ENCODE results near the gene ADAM12.

Gene ADAM12

GRCh38 chr10:126218174-126218573, 170.1 kb downstream of the ADAM12 start:
- DNase-seq, result no peak
- no peak overlapping the region for H3K4me3 ChIP-seq (ENCODE audit: insufficient read depth, low read depth, low read length, poor library complexity, severe bottlenecking)
- H3K27ac ChIP-seq (ENCODE audit: insufficient read depth, low read length, poor library complexity, severe bottlenecking), result no peak overlapping the region
- no peaks in the 10 kb centered on the region for H3K9me3 ChIP-seq (ENCODE audit: control insufficient read depth, low read length)
- H3K27me3 ChIP-seq (replicated peaks; ENCODE audit: control insufficient read depth, insufficient read depth, low read length, poor library complexity, severe bottlenecking), result no peaks in the 10 kb centered on the region
- H3K4me1 ChIP-seq (ENCODE audit: control insufficient read depth, insufficient read depth, low read length, poor library complexity, severe bottlenecking), result no peaks in the 10 kb centered on the region
- no peaks in the 10 kb centered on the region for H3K36me3 ChIP-seq (ENCODE audit: control insufficient read depth, insufficient read depth, low read length)

DNA sequence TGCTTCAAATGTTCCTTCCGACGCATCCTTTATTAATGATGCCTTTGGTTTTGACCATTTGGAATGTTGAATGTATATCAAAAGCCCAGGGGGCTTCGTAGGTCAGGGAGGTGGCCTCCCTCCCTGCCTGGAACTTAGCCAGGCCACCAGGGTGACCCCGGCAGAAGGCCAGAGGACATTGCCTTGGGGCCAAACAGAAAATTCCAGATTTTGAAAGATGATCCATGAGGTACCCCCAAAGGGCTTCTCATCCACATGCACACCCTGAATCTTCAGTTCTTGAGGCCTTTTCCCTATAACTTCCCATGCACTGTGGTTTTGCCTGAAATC, 171.7 kb downstream of the ADAM12 start:
- Histone ChIP-seq H3K27me3 (replicated peaks; ENCODE audit: control insufficient read depth, insufficient read depth, low read length, poor library complexity, severe bottlenecking) (no peaks in the 10 kb centered on the region), H3K36me3 (ENCODE audit: control insufficient read depth, insufficient read depth, low read length) (no peaks in the 10 kb centered on the region), H3K4me3 (ENCODE audit: insufficient read depth, low read depth, low read length, poor library complexity, severe bottlenecking) (no peak overlapping the region), H3K4me1 (ENCODE audit: control insufficient read depth, insufficient read depth, low read length, poor library complexity, severe bottlenecking) (no peaks in the 10 kb centered on the region), H3K9me3 (ENCODE audit: control insufficient read depth, low read length) (no peaks in the 10 kb centered on the region), H3K27ac (ENCODE audit: insufficient read depth, low read length, poor library complexity, severe bottlenecking) (no peak overlapping the region)
- no peak for DNase-seq

DNA sequence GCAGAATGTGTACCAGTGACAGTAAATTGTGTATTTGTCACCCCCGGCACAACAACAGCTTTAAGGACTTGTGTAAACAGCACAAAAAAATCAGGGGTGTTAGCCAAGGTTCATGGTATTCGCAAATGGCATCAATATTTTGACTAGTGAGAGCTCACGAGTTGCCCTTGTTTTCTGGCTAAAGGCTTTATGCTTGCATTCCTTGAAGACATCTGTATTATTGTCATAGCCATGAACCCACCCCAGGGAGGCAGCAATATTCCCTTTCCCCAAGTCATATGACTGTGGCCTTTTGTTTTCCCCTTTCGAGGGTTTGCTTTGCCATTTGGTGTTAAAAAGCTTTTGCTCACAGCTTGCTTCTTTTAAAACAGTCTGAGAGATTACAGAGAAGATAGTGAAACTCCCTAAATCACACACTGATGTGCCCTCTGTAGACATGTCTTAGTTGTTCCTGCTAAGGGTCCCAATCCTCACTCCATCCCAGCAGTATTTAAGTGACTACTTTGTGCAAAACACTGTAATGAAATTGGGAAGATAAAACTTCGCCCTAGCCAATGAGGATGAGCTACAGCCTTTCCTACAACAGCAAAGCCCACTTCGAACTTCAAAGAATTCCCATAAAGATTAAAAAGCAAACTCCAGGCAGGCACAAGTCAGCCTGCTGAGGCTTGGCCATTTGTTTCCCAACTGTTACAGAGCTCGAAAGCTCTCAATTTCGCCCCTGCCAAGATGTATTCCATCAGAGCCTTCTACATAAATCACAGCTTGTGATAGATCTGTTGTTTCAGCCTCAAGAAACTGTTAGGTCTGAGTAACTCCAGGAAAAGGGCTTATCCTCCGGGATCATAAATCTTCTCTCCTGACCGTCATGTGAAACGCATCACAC, 172.3 kb downstream of the ADAM12 start:
- Histone ChIP-seq H3K27me3 (replicated peaks; ENCODE audit: control insufficient read depth, insufficient read depth, low read length, poor library complexity, severe bottlenecking) (no peaks in the 10 kb centered on the region), H3K4me3 (ENCODE audit: insufficient read depth, low read depth, low read length, poor library complexity, severe bottlenecking) (no peak overlapping the region), H3K9me3 (ENCODE audit: control insufficient read depth, low read length) (no peaks in the 10 kb centered on the region), H3K4me1 (ENCODE audit: control insufficient read depth, insufficient read depth, low read length, poor library complexity, severe bottlenecking) (no peaks in the 10 kb centered on the region), H3K36me3 (ENCODE audit: control insufficient read depth, insufficient read depth, low read length) (no peaks in the 10 kb centered on the region), H3K27ac (ENCODE audit: insufficient read depth, low read length, poor library complexity, severe bottlenecking) (no peak overlapping the region)
- DNase-seq, result no peak

DNA sequence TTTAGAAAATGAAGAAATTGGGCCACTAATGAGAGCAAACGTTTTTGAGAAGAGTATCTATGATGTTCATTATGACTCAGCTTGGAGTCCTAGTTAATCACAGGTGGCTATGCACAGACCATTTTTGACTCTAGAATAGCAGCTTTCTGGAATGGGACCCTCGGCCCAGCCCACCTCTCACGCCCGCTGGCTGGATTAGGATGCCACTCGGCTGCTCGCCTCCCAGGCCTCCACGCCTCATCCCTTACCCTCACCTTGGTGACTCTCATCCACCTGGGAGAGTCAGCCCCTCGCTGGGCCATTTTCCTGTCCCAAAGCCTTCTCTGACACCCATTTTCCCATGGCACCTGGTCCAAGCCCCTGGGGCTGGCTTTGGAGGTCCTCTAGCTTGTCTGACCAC, 173.6 kb downstream of the ADAM12 start:
- no peaks in the 10 kb centered on the region for H3K36me3 ChIP-seq (ENCODE audit: control insufficient read depth, insufficient read depth, low read length)
- no peak overlapping the region for H3K27ac ChIP-seq (ENCODE audit: insufficient read depth, low read length, poor library complexity, severe bottlenecking)
- H3K4me3 ChIP-seq (ENCODE audit: insufficient read depth, low read depth, low read length, poor library complexity, severe bottlenecking), result no peak overlapping the region
- H3K9me3 ChIP-seq (ENCODE audit: control insufficient read depth, low read length), result no peaks in the 10 kb centered on the region
- DNase-seq, result no peak
- H3K4me1 ChIP-seq (ENCODE audit: control insufficient read depth, insufficient read depth, low read length, poor library complexity, severe bottlenecking), result no peaks in the 10 kb centered on the region
- H3K27me3 ChIP-seq (replicated peaks; ENCODE audit: control insufficient read depth, insufficient read depth, low read length, poor library complexity, severe bottlenecking), result no peaks in the 10 kb centered on the region

DNA sequence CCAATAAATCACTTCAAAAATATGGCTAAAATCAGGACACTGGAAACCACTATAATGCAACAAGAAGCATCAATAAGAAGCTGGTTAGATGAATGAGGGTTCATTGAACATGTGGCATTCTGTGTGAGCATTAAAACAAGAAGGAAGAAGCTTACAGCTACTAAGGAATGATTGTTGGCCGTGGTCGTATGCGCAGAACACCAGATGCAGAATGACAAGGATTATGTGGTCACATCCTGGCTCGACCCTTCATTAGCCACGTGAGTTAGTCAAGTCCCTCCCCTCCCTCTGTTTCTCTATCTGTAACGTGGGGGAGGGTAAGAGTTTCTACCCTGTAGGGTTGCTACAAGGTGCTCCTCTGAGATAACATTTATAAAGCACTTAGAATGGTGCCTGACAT, 174.3 kb downstream of the ADAM12 start:
- H3K9me3 ChIP-seq (ENCODE audit: control insufficient read depth, low read length), result no peaks in the 10 kb centered on the region
- H3K27ac ChIP-seq (ENCODE audit: insufficient read depth, low read length, poor library complexity, severe bottlenecking), result no peak overlapping the region
- DNase-seq, result no peak
- H3K4me3 ChIP-seq (ENCODE audit: insufficient read depth, low read depth, low read length, poor library complexity, severe bottlenecking), result no peak overlapping the region
- no peaks in the 10 kb centered on the region for H3K36me3 ChIP-seq (ENCODE audit: control insufficient read depth, insufficient read depth, low read length)
- no peaks in the 10 kb centered on the region for H3K4me1 ChIP-seq (ENCODE audit: control insufficient read depth, insufficient read depth, low read length, poor library complexity, severe bottlenecking)
- H3K27me3 ChIP-seq (replicated peaks; ENCODE audit: control insufficient read depth, insufficient read depth, low read length, poor library complexity, severe bottlenecking), result no peaks in the 10 kb centered on the region

DNA sequence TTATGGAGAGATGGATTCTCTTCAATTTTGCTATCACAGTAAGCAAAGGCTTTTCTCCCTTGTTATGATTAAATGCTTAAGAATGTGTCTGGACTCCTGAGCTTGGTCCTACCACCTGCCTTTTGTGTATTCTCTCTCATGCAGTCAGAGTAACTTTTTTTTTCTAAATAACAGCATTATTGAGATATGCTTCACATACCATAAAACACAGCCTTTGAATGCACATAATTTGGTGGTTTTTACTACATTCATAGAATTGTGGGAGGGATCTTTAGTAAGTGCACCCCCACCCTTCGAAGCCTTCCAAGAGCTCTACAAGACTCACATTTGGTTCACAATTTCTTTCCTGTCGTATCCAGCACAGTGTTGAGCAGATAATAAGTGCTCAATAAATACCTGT, 175.5 kb downstream of the ADAM12 start:
- H3K27ac ChIP-seq (ENCODE audit: insufficient read depth, low read length, poor library complexity, severe bottlenecking), result no peak overlapping the region
- no peaks in the 10 kb centered on the region for H3K27me3 ChIP-seq (replicated peaks; ENCODE audit: control insufficient read depth, insufficient read depth, low read length, poor library complexity, severe bottlenecking)
- H3K4me1 ChIP-seq (ENCODE audit: control insufficient read depth, insufficient read depth, low read length, poor library complexity, severe bottlenecking), result no peaks in the 10 kb centered on the region
- H3K36me3 ChIP-seq (ENCODE audit: control insufficient read depth, insufficient read depth, low read length), result no peaks in the 10 kb centered on the region
- no peaks in the 10 kb centered on the region for H3K9me3 ChIP-seq (ENCODE audit: control insufficient read depth, low read length)
- DNase-seq, result no peak
- H3K4me3 ChIP-seq (ENCODE audit: insufficient read depth, low read depth, low read length, poor library complexity, severe bottlenecking), result no peak overlapping the region

GRCh38 chr10:126210051-126210651, 178.1 kb downstream of the ADAM12 start:
- no peaks in the 10 kb centered on the region for H3K4me1 ChIP-seq (ENCODE audit: control insufficient read depth, insufficient read depth, low read length, poor library complexity, severe bottlenecking)

GRCh38 chr10:126209451-126209850, 178.8 kb downstream of the ADAM12 start:
- H3K4me3 ChIP-seq (ENCODE audit: insufficient read depth, low read depth, low read length, poor library complexity, severe bottlenecking), result no peak overlapping the region
- H3K27ac ChIP-seq (ENCODE audit: insufficient read depth, low read length, poor library complexity, severe bottlenecking), result no peak overlapping the region
- H3K27me3 ChIP-seq (replicated peaks; ENCODE audit: control insufficient read depth, insufficient read depth, low read length, poor library complexity, severe bottlenecking), result no peaks in the 10 kb centered on the region
- no peaks in the 10 kb centered on the region for H3K4me1 ChIP-seq (ENCODE audit: control insufficient read depth, insufficient read depth, low read length, poor library complexity, severe bottlenecking)
- no peaks in the 10 kb centered on the region for H3K9me3 ChIP-seq (ENCODE audit: control insufficient read depth, low read length)
- H3K36me3 ChIP-seq (ENCODE audit: control insufficient read depth, insufficient read depth, low read length), result no peaks in the 10 kb centered on the region
- no peak for DNase-seq

More at GRCh38 chr10:126210051-126210651, 178.1 kb downstream of the ADAM12 start:
- no peak overlapping the region for H3K4me3 ChIP-seq (ENCODE audit: insufficient read depth, low read depth, low read length, poor library complexity, severe bottlenecking)
- H3K27ac ChIP-seq (ENCODE audit: insufficient read depth, low read length, poor library complexity, severe bottlenecking), result no peak overlapping the region
- H3K36me3 ChIP-seq (ENCODE audit: control insufficient read depth, insufficient read depth, low read length), result no peaks in the 10 kb centered on the region
- DNase-seq, result no peak
- no peaks in the 10 kb centered on the region for H3K9me3 ChIP-seq (ENCODE audit: control insufficient read depth, low read length)
- H3K27me3 ChIP-seq (replicated peaks; ENCODE audit: control insufficient read depth, insufficient read depth, low read length, poor library complexity, severe bottlenecking), result no peaks in the 10 kb centered on the region

- H3K36me3 ChIP-seq (ENCODE audit: control insufficient read depth, insufficient read depth, low read length), result no peaks in the 10 kb centered on the region
- H3K4me3 ChIP-seq (ENCODE audit: insufficient read depth, low read depth, low read length, poor library complexity, severe bottlenecking), result no peak overlapping the region
- no peak for DNase-seq
- no peaks in the 10 kb centered on the region for H3K9me3 ChIP-seq (ENCODE audit: control insufficient read depth, low read length)
- no peak overlapping the region for H3K27ac ChIP-seq (ENCODE audit: insufficient read depth, low read length, poor library complexity, severe bottlenecking)
- no peaks in the 10 kb centered on the region for H3K4me1 ChIP-seq (ENCODE audit: control insufficient read depth, insufficient read depth, low read length, poor library complexity, severe bottlenecking)
- H3K27me3 ChIP-seq (replicated peaks; ENCODE audit: control insufficient read depth, insufficient read depth, low read length, poor library complexity, severe bottlenecking), result no peaks in the 10 kb centered on the region
Measured at GRCh38 chr10:126208726-126209302, 179.5 kb downstream of the ADAM12 start.

DNA sequence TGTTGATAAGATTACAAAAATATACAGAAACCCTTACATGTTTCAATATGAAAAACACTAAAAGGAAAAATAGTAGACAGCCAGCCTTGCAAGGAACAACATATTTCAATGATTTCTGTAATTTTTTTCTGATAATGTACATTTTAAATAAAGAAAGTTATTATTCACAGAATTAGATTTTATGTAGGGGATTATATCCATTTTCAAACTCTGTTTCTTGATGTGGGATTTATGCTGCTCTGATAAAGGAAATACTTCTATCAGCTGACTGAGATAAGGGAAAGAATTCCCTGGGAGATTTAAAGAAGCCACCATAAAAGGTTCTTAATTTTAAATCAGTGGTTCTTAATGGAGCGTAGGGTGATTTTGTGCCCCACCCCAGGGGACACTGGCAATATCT, 180.4 kb downstream of the ADAM12 start:
- H3K9me3 ChIP-seq (ENCODE audit: control insufficient read depth, low read length), result no peaks in the 10 kb centered on the region
- no peaks in the 10 kb centered on the region for H3K27me3 ChIP-seq (replicated peaks; ENCODE audit: control insufficient read depth, insufficient read depth, low read length, poor library complexity, severe bottlenecking)
- H3K4me3 ChIP-seq (ENCODE audit: insufficient read depth, low read depth, low read length, poor library complexity, severe bottlenecking), result no peak overlapping the region
- no peak overlapping the region for H3K27ac ChIP-seq (ENCODE audit: insufficient read depth, low read length, poor library complexity, severe bottlenecking)
- H3K36me3 ChIP-seq (ENCODE audit: control insufficient read depth, insufficient read depth, low read length), result no peaks in the 10 kb centered on the region
- H3K4me1 ChIP-seq (ENCODE audit: control insufficient read depth, insufficient read depth, low read length, poor library complexity, severe bottlenecking), result no peaks in the 10 kb centered on the region
- DNase-seq, result no peak
